Lower leg skin (tissue), 3 donors: ENCODE data around the gene GGTA1.

Experiments
- POLR2A ChIP-seq, 2 donors: fragments of 450-650 bp; IDR thresholded peaks; one replicate each; pipeline ENCODE4 v1.6.1; 2016 to 2017; ENCODE audit warnings: antibody characterized with exemption in 2 of 2, mild to moderate bottlenecking in 1 of 2, moderate library complexity in 1 of 2
- TF ChIP-seq, protein P1 (sequence below), 3 donors: fragments of 450-650 bp; IDR thresholded peaks; one replicate each; pipeline ENCODE4 v1.5.1; 2016; ENCODE audit warnings: antibody characterized with exemption in 3 of 3, mild to moderate bottlenecking in 3 of 3, moderate library complexity in 2 of 3

DNA sequence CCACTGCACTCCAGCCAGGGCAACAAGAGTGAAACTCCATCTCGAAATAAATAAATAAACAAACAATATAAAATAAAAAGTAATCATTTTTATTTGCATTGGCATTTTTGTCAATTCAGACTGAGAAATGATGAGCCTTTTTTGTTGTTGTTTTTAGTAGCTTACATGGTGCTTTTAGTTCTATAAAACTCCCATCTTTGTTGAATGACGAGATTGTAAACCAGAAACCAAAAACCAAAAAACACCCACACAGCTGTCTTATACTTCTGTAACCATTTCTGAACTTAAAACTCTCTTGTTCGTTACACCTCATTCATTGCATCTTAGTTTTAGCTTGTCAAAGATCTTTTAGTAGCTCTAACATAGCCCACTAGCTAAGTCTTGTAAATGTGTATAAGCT, 44.7 kb downstream of the GGTA1 start:
- TF ChIP-seq, protein P1, sequence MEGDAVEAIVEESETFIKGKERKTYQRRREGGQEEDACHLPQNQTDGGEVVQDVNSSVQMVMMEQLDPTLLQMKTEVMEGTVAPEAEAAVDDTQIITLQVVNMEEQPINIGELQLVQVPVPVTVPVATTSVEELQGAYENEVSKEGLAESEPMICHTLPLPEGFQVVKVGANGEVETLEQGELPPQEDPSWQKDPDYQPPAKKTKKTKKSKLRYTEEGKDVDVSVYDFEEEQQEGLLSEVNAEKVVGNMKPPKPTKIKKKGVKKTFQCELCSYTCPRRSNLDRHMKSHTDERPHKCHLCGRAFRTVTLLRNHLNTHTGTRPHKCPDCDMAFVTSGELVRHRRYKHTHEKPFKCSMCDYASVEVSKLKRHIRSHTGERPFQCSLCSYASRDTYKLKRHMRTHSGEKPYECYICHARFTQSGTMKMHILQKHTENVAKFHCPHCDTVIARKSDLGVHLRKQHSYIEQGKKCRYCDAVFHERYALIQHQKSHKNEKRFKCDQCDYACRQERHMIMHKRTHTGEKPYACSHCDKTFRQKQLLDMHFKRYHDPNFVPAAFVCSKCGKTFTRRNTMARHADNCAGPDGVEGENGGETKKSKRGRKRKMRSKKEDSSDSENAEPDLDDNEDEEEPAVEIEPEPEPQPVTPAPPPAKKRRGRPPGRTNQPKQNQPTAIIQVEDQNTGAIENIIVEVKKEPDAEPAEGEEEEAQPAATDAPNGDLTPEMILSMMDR (IDR thresholded peaks at IDR 0.05): no peak
- TF ChIP-seq POLR2A (IDR thresholded peaks at IDR 0.05): no peak
